Uterus (tissue), 4 donors: ENCODE measurements around the gene WDR38. TPM values are rescaled to one million over a fixed set of nuclear protein-coding genes. Genes with fewer than 3 reads are reported as not detected.
A peak's percentile ranks its signal among the peaks of the same experiment; 100 is the strongest.

Source experiments
- DNase-seq, 2 donors: peaks; one replicate each; pipeline ENCODE4 v3.0.0-alpha.2; 2019 to 2020
- H3K27ac ChIP-seq, 2 donors: fragments of 200-600 bp; sonication (generic); 1 replicate in 1 of 2; 2 replicates in 1 of 2; pipeline ENCODE4 v1.5.1; 2016 to 2018
- H3K27me3 ChIP-seq, 2 donors: fragments of 200-600 bp; sonication (generic); one replicate each; pipeline ENCODE4 v1.5.1; 2018 to 2019; ENCODE audit warnings: control low read depth in 1 of 2
- H3K36me3 ChIP-seq, 2 donors: fragments of 200-600 bp; sonication (generic); one replicate each; pipeline ENCODE4 v1.5.1; 2019; ENCODE audit warnings: control low read depth in 1 of 2
- H3K4me1 ChIP-seq, 2 donors: fragments of 200-600 bp; sonication (generic); one replicate each; pipeline ENCODE4 v1.5.1; 2018 to 2019; ENCODE audit warnings: control low read depth in 1 of 2
- H3K4me3 ChIP-seq, 2 donors: fragments of 200-600 bp; sonication (generic); 1 replicate in 1 of 2; 2 replicates in 1 of 2; pipeline ENCODE4 v1.5.1; 2018 to 2019; ENCODE audit warnings: mild to moderate bottlenecking in 1 of 2
- H3K9me3 ChIP-seq, 2 donors: fragments of 200-600 bp; sonication (generic); one replicate each; pipeline ENCODE4 v1.5.1; 2019; ENCODE audit warnings: control low read depth in 1 of 2
- CTCF ChIP-seq, 4 experiments: fragments of 200-600 bp in 2 of 4; fragments of 450-650 bp in 2 of 4; sonication (generic) in 2 of 4; IDR thresholded peaks; one replicate each; pipeline ENCODE4 v1.5.1; 2016 to 2019; ENCODE audit warnings: antibody characterized with exemption in 4 of 4, mild to moderate bottlenecking in 2 of 4, moderate library complexity in 1 of 4
- POLR2A ChIP-seq, 2 donors: fragments of 450-650 bp; IDR thresholded peaks; one replicate each; pipeline ENCODE4 v1.6.1; 2016; ENCODE audit warnings: antibody characterized with exemption in 2 of 2, mild to moderate bottlenecking in 1 of 2, moderate library complexity in 1 of 2
- intact Hi-C: fragments of 100-400 bp; cut with DNase I; formaldehyde crosslinking; loops from one replicate; pipeline ENCODE4 v1.15.1; 2023; ENCODE audit warnings: low total_unique reads
- total RNA-seq, 4 donors: library from RNA; depleted of rRNA in 3 of 4; stranded (reverse); fragments of >200 nt in 3 of 4; gene quantifications; one replicate each; pipeline versions ENCODE4 v1.1.0 to v1.2.4, GENCODE V29; 2014 to 2023
- donor health status: DM: yes; HTN: yes; CAD: no.

WDR38 gene
- total RNA-seq, 4 donors from 2014 or later: 0.79 to 1.9 TPM; not detected in 2

- no peaks in the 10 kb centered on the region for H3K36me3 ChIP-seq
Observed at GRCh38 chr9:124889006-124889405, 35.7 kb downstream of the WDR38 start.

GRCh38 chr9:124890179-124890578 is 36.9 kb downstream of the WDR38 start:
- no peak for TF ChIP-seq CTCF (IDR thresholded peaks at IDR 0.05)
- TF ChIP-seq POLR2A (IDR thresholded peaks at IDR 0.05): no peak

More at GRCh38 chr9:124889006-124889405, 35.7 kb downstream of the WDR38 start:
- no peak overlapping the region for H3K27ac ChIP-seq
- H3K4me1 ChIP-seq: no peaks in the 10 kb centered on the region
- TF ChIP-seq POLR2A (IDR thresholded peaks at IDR 0.05) (no peak), CTCF (IDR thresholded peaks at IDR 0.05) (no peak)
- intact Hi-C loops: no loop called here
- no peaks in the 10 kb centered on the region for H3K9me3 ChIP-seq
- no peak overlapping the region for H3K4me3 ChIP-seq
- no peak for DNase-seq
- H3K27me3 ChIP-seq: no peaks in the 10 kb centered on the region

GRCh38 chr9:124894035-124894740 is 40.9 kb downstream of the WDR38 start:
- intact Hi-C loops: no loop called here
- no peak for TF ChIP-seq CTCF (IDR thresholded peaks at IDR 0.05)
- no peak for TF ChIP-seq POLR2A (IDR thresholded peaks at IDR 0.05)
- no peak overlapping the region for H3K27ac ChIP-seq
- no peak overlapping the region for H3K4me3 ChIP-seq
- no peaks in the 10 kb centered on the region for H3K9me3 ChIP-seq
- no peaks in the 10 kb centered on the region for H3K27me3 ChIP-seq
- no peaks in the 10 kb centered on the region for H3K4me1 ChIP-seq
- DNase-seq: no peak
- no peaks in the 10 kb centered on the region for H3K36me3 ChIP-seq

More at GRCh38 chr9:124890179-124890578, 36.9 kb downstream of the WDR38 start:
- Histone ChIP-seq H3K27me3 (no peaks in the 10 kb centered on the region), H3K4me3 (no peak overlapping the region), H3K9me3 (no peaks in the 10 kb centered on the region), H3K4me1 (no peaks in the 10 kb centered on the region), H3K27ac (no peak overlapping the region), H3K36me3 (no peaks in the 10 kb centered on the region)
- intact Hi-C loops: no loop called here
- DNase-seq: no peak

- no peaks in the 10 kb centered on the region for H3K27me3 ChIP-seq
- H3K4me1 ChIP-seq: no peaks in the 10 kb centered on the region
- H3K36me3 ChIP-seq: no peaks in the 10 kb centered on the region
- TF ChIP-seq CTCF (IDR thresholded peaks at IDR 0.05) (peak in 2 of 4 experiments; percentile 16), POLR2A (IDR thresholded peaks at IDR 0.05) (no peak)
- H3K4me3 ChIP-seq: no peak overlapping the region
- no peak overlapping the region for H3K27ac ChIP-seq
- intact Hi-C loops: no loop called here
- DNase-seq: no peak
- H3K9me3 ChIP-seq: no peaks in the 10 kb centered on the region
Observed at GRCh38 chr9:124894741-124895170, 41.5 kb downstream of the WDR38 start.

- intact Hi-C loops: no loop called here
- Histone ChIP-seq H3K9me3 (no peaks in the 10 kb centered on the region), H3K36me3 (no peaks in the 10 kb centered on the region), H3K27ac (no peak overlapping the region), H3K4me1 (no peaks in the 10 kb centered on the region), H3K4me3 (no peak overlapping the region), H3K27me3 (no peaks in the 10 kb centered on the region)
- TF ChIP-seq POLR2A (IDR thresholded peaks at IDR 0.05) (no peak), CTCF (IDR thresholded peaks at IDR 0.05) (no peak)
- no peak for DNase-seq
Observed at GRCh38 chr9:124897570-124898460, 44.6 kb downstream of the WDR38 start.
